CD1c-positive myeloid dendritic cell (primary cell): Measurements from ENCODE around the gene PHPT1.
"Not testable (repeated sequence)": the region's sequence is repeated elsewhere in the genome, so short reads cannot be mapped to it uniquely, and the experiment has no call there.

Source experiments
- DNase-seq: peaks from one replicate; pipeline ENCODE4 v3.0.0-alpha.2; 2016; ENCODE audit errors: extremely low spot score

Gene PHPT1

DNA sequence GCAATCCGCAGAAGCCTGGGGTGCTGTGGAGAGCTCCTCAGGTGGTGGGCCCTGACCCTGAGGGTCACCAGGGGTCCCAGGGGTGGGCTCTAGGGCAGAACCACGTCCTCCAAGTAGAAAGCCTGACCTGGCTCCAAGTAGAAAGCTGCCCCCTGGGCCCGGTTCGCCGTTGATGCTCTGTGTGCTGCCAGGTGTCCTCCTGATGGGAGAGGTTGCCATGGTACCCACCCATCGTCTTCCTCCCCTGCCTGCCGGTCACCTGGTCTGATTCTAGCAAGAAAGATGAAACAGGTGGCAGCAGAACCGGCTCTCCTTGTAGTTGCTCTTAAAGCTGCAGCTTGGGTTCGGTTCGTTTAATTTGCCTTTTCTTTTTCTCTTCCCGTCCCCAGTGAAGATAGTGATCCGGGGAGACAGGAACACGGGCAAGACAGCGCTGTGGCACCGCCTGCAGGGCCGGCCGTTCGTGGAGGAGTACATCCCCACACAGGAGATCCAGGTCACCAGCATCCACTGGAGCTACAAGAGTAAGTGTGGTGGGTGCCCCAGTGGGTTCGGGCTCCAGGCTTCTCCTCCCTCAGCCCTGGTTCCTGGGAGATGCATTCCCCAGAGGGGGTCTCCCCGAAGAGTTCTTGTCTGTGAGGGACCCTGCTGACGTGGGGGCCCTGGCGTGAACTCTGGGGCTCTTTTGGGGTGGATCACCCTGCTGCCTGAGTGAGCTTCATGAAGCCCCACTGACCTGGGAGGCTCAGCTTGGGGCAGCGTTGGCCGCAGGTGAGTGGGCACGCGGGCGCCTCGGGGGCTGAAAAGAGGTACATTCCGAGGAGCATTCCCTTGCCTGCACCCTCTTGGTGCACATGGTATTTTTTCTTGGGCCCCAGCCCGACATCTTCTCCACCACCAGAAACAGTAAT lies 25.8 kb upstream of the PHPT1 start:
- no peak for DNase-seq

DNA sequence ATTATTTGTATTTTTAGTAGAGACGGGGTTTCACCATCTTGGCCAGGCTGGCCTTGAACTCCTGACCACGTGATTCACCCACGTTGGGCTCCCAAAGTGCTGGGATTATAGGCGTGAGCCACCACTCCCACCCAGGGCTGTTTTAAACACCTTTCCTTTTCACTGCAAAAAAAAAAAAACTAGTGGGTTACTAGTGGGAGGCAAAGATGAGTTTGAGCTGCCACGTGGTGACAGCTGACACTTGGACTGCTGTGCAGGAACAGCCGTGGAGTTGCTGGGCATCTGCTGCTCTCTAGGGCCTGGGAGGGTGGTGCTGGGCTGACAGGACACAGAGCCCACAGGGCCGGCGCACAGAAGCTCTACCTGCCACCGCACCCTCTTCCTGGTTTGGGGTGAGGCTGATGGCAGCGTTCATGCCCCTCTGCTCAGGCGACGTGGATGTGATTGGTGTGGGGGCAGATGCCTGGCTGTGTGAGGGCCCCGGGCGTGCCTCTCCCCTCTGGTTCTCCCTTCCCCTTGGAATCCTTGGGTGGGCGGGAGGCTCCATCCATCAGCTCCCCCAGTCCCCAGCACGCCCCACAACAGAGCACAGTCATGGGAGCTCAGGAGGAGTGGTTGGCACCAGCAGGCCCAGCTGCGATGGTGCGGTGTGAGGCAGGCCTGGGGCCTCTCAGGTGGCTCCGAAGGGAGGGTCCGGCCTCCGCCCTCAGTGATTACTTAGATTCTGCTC lies 24.5 kb upstream of the PHPT1 start:
- DNase-seq: no peak

DNA sequence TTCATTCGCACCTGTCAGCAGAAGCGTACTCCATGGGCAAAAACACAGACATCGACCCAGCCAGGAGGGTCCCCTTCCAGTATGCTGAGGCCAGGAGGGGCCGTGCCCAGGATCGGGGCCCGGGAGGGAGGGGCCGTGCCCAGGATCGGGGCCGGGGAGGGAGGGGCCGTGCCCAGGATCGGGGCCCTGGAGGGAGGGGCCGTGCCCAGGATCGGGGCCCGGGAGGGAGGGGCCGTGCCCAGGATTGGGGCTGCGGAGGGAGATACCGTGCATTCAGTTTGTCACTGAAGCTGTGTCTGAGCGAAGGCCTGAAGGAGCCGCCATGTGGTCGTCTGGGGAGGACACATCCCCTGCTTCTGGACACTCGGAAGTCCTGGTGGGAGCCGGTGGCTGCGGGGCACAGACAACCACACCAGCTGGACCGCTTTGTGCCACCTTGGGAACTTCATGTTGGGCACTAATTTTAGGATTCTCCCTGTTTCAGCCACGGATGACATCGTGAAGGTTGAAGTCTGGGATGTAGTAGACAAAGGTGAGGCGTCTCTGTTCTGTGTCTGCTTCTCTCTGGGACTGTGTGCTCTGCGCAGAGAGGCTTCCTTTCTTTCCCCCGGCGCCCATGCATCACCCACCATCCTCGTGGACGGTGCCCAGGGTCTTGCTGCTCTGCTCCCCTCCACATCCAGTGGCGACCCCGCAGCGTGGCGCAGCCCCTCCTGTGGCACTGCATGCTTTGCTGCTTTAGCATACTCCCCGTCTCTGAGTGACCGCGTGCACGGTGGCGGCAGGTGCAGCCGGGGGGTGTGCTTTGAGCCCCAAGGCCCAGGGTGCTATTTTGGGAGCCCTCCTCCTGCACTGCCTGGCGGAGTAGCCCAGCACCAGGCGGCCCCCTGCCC lies 23.7 kb upstream of the PHPT1 start:
- DNase-seq: no peak

DNA sequence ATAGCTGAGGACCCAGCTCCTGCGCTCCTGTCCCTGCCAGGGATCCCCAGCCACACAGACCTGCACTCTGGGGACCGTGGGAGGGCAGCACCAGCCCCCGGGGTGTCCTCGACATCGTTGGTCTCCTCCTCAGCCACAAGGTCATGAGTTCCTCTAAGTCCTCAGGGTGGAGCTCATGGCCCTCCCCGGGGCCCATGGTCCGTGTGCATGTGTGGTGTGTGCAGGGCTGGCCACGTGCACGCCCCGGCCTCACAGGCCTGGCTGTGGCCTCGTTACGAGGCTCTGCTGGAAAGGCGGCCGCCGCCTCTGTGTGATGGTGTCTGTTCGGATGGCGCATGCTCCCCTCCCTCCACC lies 23.0 kb upstream of the PHPT1 start:
- DNase-seq: no peak

DNA sequence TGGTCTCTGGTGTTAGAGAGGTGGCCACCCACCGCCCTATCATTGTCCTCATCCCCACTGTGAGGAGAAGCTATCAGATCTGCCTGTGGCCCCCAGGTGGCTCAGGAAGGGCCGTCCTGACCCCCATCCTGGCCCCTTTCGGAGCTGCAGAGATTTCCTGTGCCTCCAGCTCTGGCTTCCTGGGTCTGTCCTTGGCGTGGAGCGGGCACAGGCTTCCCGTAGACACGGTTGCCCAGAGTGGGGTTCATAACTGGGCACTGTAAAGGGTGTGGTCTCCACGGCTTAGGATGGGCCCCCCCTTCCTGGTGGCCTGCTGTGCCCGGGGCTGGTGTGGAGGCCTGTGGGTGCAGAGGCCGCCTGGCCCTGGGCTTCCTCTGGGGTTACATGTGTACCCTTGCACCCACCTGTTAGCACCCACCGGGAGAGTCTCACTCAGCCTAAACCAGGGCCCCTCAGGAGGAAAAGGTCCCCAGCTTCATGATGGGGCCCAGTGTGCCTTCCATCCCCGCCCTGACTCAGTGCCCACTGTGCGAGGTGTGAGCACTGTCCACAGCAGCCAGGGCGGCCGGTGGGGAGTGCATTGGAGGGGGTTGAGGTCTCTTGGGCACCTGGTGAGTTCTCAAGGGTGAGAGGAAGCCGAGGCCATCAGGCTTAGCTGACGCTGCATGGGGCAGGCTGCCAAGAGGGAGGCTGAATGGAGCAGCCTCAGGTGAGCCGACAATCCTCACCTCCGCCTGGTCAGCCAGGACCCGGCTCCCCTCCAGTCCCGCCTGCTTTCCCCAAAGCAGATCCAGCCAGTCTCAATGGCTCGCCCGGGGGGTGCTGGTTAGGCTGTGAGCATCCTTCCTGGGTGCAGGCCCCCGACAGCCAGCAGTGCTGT lies 22.3 kb upstream of the PHPT1 start:
- DNase-seq: no peak

DNA sequence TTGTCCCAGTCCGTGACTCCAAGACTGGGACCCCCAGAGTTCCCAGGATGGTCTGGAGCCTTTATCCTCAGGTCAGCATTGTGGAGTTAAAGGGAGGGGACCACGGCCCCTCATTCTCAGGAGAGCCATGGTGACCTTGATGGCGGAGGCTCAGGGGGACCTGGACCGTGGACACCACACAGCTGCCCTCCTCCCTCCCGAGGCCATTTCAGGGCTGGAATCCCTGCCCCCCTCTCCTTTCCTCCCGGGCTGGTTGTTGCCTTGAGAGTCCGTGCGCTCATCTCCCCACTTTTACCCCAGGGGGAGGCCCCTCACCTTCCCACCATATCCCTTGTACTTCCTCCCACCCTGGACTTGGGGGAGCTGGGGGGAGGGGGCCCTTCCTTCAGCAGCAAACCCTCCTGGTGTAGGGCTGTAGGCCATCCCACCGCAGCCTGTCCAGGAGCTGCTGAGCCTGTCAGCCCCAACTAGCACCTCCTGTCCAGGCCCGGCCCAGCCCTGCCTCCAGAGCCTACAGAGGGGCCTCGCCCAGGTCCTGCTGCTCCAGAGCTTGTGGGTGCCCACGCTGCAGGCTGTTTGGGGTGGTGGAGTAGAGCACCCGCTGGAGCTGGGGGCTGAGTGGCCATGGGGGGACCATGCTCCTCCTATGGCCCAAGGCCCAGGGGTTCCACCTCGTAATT lies 21.3 kb upstream of the PHPT1 start:
- no peak for DNase-seq

DNA sequence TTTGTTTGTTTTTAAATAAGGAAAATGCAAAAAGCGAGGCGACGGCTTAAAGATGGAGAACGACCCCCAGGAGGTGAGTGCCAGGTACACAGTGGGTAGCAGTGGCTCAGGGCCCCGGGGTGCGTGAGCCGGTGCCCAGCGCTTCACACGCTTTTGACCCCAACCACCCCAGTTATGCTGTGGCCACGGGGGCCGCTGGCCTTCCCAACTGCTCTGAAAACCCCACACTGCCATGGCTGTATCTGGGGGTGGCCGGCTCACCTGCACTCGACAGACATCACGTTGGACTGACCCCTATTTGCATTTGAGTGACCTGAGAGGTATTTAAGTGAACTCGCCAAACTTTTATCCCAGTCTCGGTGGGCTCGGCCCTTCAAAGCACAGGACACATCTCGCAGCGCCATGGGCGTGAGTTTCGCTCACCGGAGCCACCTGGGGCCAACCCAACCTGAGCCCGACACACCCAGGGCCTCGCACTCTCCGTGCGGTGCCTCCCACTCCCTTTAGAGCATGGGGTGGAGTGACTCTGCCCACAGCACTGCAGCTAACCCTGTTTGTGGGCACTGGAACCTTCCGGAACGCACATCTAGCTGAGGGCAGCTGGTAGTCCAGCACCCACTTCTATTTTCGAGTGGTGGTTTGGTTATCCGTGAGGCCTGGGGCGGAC lies 20.6 kb upstream of the PHPT1 start:
- no peak for DNase-seq

DNA sequence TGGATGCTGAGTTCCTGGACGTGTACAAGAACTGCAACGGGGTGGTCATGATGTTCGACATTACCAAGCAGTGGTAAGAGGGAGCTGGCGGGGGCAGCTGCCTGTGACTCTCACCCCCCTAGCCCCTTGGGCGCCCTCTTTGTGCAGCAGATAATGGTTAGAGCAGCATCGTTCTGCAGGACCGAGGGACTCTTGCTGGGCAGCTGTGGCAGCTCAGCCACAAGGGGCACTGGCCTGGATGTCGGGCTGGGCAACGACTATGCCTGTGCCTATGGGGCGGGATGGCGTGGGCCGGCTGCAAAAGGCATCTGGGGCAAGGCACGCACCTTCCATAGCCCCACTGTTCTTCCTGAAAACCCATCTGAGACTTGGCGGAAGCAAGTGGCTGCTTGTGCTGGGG lies 19.8 kb upstream of the PHPT1 start:
- no peak for DNase-seq

DNA sequence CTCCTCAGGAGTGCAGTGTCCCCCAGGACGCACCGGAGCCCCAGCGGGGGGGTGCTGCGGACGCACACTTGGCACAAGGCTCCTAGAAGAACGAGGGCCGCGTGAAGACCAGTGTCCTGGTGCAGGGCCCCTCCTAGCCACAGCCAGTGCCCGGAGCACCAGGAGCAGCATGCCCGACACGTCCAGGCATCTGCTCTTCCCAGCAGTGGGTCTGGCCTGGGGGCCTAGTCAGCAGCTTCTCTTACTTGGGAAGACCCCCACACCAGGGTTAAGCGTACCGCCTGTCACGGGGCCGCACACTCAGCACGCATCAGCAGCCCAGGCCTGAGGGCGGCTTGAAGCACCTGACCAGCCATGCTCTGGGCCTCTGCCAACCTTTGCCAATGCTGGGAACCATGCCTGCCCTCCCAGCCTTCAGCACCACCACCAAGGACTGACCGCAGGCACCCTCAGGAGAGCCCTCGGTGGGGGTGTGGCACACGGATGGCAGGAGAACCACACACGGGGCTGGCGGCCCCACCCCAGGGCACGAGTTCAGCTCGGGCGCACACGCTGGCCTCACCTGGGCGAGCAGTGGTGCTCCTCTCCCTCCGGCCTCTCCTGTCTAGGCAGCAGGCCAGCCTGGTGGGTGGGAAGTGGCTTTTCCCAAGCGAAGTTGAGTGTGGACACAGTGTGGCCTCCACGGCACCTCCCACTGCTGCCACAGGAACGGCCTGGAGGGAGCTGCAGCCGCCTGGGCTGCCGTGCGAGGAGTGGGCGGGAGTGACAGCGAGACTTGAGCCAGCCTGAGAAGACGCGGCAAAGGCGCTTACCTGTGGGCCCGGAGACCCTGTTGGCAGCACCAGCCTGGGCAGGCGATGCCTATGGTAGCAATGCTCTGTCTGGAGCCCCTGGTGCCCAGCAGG lies 19.0 kb upstream of the PHPT1 start:
- DNase-seq: no peak

DNA sequence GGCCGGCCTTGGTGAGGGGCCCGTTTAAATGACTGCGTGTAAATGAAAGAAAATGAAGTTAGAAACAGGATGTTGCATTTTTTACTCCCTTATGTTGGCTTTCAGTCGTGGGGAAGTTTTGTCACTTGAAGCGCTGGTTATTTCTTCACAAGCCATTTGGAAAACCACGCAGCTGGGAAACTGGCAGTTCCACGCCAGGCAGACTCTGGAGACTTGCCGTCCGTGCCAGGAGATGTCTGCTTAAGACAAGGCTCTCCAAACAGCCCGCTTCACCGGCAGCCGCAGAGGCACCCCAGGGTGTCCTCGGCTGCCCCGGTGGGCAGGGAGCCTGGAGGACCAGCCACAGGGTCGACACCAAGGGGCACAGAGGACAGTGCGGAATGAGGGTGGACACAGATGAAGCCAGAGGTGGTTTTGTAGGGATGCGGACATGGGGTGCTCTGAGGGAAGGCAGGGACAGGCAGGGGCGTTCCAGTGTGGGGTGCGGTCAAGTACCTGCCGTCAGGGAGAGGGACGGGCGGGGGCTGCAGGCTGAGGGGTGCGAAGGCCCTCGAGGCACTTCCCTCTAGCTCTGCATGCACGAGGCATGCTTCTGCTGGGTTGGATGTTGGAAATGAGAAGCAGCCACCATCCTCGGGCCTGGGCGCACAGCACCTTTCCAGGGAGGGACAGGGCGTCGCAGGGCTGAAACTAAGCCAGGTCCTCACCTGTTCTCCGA lies 18.0 kb upstream of the PHPT1 start:
- DNase-seq: no peak

DNA sequence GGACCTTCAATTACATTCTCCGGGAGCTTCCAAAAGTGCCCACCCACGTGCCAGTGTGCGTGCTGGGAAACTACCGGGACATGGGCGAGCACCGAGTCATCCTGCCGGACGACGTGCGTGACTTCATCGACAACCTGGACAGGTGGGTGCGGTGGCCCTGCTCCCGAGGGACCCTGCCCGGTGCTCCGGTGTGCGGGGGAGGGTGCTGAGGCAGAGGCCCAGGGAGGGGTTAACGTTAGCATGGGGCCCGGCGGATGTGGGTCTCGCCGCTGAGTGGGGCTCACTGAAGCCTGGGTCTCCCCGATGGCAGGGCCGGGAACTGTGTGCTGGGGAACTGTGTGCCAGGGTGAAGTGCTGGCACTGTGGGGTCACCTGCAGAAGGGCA lies 17.5 kb upstream of the PHPT1 start:
- no peak for DNase-seq

DNA sequence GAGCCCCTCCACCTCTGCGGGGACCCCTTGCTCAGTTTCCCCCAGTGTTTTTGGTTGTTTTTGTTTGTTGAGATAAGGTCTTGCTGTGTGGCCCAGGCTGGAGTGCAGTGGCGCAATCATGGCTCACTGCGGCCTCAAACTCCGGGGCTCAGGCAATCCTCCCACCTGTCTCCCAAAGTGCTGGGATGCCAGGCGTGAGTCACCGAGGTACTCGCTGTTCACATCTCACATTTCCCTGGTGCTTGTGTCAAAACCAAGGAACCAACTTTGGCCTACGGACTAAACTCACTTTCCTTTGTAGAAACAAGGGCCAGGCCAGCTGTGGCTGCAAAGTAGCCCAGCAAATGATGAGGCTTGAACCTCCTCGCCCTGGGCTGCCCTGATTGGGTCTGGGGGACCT lies 16.6 kb upstream of the PHPT1 start:
- no peak for DNase-seq

DNA sequence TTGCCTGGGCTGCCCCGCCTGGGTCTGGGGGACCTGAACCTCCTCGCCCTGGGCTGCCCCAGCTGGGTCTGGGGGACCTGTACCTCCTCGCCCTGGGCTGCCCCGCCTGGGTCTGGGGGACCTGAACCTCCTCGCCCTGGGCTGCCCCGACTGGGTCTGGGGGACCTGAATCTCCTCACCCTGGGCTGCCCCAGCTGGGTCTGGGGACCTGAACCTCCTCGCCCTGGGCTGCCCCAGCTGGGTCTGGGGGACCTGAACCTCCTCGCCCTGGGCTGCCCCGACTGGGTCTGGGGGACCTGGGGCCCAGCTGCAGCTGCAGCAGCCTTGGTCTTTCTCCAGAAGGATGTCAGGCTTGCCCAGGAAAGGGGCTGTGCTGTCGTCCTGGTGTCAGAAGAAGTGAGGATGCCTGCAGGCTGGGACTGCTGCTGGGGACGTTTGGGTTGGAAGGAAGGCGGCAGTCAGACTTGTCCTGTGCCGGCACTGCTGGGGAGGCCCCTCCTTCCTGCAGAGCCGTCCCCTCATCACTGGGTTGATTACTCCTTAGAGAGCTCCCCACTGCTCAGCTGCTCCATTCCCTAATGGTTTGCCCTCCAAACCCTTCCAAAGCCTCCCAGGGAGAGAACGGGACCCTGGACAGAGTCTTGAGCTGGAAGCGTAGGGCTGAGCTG lies 15.7 kb upstream of the PHPT1 start:
- not testable (repeated sequence) for DNase-seq

DNA sequence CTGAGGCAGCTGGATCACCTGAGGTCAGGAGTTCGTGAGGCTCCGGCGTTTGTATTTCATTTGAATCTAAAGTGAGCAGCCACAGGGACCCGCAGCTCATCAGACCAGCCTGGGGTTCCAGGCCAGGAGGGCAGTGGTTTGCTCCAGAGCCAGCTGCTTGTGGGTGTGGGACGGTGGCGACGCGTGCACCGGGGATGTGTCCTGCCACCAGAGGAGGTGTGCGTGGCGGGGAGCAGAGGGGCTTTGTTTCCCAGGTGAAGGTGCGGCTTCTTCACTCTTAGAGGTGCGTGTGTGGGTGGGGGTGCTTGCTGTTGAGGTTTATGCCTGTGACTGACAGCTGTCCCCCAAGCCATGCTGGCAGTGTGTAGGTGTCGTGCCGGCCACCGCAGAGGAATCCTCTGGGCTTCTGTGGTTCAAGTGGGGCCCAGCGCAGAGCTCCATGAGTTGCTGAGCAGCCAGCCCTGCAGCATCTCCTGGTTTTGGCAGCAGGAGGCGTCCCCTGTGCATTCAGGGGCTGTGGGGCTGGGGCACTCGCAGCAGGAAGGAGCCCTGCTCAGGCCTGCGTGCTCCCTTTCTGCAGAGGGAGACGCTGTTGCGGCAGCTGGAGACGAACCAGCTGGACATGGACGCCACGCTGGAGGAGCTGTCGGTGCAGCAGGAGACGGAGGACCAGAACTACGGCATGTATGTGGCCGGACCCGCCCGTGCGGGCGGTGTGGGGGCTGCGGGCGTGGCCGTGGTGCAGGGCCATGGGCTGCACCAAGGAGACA lies 13.9 kb upstream of the PHPT1 start:
- no peak for DNase-seq

DNA sequence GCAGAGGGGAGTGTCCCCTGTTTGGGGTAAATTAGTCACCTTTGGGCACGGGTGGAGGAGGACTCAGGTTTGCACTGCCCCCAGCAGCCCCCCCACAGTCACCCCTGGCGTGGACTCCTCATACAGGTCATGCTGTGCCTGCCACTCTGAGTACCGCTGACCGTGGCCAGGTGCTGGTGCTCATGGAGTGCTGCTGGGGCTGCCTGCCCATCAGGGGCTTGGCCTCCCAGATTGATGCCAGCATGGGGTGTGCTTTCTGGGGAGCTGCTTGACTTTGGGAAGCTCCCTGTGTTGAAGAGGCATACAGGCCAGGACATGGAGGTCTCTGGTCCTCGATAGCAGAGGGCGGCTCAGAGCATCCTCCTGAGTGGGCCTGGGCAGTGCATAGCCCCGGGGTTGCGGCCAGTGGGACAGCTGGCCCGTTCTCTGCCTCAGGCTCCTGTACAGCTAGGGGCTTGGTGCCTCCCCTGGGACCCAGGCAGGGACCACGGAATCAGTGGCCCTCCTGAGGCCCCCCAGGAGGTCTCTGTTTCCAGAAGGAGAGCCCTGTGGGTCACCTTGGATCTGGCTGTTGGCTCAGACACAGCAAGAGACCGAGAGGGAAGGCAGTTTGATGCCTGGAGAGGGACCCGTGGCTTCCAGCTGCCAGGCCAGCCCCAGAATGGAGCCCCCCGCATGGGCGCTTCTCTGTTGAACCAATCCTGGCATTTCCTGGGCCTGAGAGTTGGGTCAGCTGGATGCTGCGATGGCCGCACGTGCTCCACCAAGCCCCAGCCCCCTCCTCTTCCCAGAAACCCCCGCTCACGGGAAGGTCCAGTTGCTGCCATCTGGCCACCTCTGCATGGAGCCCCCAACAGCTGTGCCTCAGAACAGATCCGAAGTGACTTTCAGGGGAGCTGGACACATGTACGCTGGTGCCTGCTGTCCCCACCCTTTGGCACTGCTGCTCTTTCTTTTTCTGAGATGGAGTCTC lies 13.0 kb upstream of the PHPT1 start:
- DNase-seq: no peak
